ENCODE measurements around the gene OPA3. TPM values are rescaled to one million over a fixed set of nuclear protein-coding genes. Genes with fewer than 3 reads are reported as not detected.
A peak's percentile ranks its signal among the peaks of the same experiment; 100 is the strongest.

Gene OPA3
- total RNA-seq, 1 donor from 2014 or later, result 14.8 TPM

DNA sequence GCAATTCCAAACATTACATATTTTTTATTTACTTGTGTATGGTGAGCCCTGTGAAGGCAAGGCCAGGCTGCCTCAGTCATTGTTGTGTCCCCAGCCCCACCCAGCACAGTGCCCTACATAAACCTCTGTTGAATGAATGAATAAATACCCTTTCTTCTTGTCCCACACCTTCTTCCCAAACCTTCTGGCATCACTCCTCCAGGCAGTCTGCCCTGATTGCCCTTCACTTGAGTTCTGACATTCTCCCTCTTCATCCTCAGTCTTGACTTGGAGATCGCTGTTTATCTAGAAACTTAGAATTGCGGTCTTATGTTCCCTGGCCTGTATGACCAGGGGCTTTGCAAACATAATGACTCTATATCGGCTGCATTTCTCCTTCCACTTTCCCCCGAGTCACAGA, 5.2 kb upstream of the OPA3 start:
- TF ChIP-seq, protein P1, sequence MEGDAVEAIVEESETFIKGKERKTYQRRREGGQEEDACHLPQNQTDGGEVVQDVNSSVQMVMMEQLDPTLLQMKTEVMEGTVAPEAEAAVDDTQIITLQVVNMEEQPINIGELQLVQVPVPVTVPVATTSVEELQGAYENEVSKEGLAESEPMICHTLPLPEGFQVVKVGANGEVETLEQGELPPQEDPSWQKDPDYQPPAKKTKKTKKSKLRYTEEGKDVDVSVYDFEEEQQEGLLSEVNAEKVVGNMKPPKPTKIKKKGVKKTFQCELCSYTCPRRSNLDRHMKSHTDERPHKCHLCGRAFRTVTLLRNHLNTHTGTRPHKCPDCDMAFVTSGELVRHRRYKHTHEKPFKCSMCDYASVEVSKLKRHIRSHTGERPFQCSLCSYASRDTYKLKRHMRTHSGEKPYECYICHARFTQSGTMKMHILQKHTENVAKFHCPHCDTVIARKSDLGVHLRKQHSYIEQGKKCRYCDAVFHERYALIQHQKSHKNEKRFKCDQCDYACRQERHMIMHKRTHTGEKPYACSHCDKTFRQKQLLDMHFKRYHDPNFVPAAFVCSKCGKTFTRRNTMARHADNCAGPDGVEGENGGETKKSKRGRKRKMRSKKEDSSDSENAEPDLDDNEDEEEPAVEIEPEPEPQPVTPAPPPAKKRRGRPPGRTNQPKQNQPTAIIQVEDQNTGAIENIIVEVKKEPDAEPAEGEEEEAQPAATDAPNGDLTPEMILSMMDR (conservative IDR thresholded peaks at IDR 0.05), result no peak
- Mint-ChIP-seq H3K36me3 (ENCODE audit: low read depth) (no peaks in the 10 kb centered on the region), H3K9me3 (no peaks in the 10 kb centered on the region), H3K27ac (ENCODE audit: unreplicated experiment) (no peak overlapping the region), H3K27me3 (ENCODE audit: low read depth) (peaks cover 51% of the 10 kb centered on the region), H3K4me3 (peak overlapping the region; percentile 27), H3K4me1 (peaks cover 5% of the 10 kb centered on the region)
- no peak for DNase-seq (ENCODE audit: low read depth, low spot score)

DNA sequence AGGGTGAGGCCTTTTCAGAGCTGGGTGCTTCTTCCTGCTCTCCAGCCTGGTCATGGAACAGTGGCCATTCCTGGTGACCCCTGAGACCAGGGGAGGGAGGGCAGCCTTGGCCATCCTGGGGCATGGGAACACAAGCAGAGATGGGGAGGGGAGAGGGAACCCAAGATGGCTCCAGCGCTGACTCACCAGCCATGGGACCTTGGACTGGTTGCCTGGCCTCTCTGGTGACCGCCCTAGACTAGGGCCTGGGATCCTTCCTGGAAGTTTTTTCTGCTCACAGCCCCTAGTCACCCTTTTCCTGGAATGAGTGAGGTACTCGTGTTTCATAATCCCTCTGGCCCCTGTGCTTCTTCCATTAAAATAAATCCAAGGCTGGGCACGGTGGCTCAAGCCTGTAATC, 3.3 kb upstream of the OPA3 start:
- TF ChIP-seq, protein P1 (conservative IDR thresholded peaks at IDR 0.05), result no peak
- H3K9me3 Mint-ChIP-seq, result no peaks in the 10 kb centered on the region

DNA sequence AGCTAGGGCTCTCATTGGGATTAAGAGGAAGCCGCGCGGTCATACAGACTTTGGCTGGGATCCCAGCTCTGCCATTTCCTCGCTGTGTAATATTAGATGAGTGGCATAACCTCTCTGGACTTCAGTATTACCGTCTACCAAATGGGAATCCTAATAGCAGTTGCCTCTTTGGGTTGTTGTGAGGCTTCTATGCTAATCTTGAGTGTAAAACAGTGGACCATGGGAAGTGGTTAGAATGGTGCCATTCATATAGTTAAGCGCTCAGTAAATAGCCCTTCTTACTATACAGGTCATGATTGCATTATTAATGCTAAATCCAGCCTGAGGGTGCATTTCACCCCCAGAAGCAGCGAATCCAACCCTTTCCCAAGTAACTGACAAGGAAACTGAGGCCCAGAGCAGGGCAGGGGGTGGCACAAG, 566 bp upstream of the OPA3 start:
- TF ChIP-seq, protein P1 (conservative IDR thresholded peaks at IDR 0.05), result no peak
- no peak for DNase-seq (ENCODE audit: low read depth, low spot score)
- Mint-ChIP-seq H3K4me1 (peaks cover 32% of the 10 kb centered on the region), H3K9me3 (no peaks in the 10 kb centered on the region), H3K4me3 (peak overlapping the region; percentile 97), H3K27ac (ENCODE audit: unreplicated experiment) (peak overlapping the region; percentile 96), H3K27me3 (ENCODE audit: low read depth) (peaks cover 22% of the 10 kb centered on the region), H3K36me3 (ENCODE audit: low read depth) (peaks cover 3% of the 10 kb centered on the region)

More for the DNA sequence above, 3.3 kb upstream of the OPA3 start:
- DNase-seq (ENCODE audit: low read depth, low spot score), result no peak
- H3K36me3 Mint-ChIP-seq (ENCODE audit: low read depth), result no peaks in the 10 kb centered on the region
- H3K4me1 Mint-ChIP-seq, result peaks cover 15% of the 10 kb centered on the region
- H3K27me3 Mint-ChIP-seq (ENCODE audit: low read depth), result peaks cover 44% of the 10 kb centered on the region
- no peak overlapping the region for H3K4me3 Mint-ChIP-seq
- H3K27ac Mint-ChIP-seq (ENCODE audit: unreplicated experiment), result peak overlapping the region; percentile 35

DNA sequence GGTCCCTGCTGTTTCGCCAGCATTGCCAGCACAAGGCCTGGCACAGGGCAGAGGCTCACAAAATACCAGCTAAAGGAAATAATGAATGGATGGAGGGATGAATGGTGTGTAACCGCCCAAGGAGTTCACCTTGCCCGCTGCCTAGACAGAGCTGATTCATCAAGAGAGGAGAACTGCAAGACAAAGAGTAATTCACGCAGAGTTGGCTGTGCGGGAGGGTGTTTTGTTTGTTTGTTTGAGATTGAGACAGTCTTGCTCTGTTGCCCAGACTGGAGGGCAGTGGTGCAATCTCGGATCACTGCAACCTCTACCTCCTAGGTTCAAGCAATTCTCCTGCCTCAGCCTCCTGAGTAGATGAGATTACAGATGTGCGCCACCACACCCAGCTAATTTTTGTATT, 3.0 kb downstream of the OPA3 start:
- H3K27ac Mint-ChIP-seq (ENCODE audit: unreplicated experiment), result no peak overlapping the region
- H3K4me3 Mint-ChIP-seq, result peak overlapping the region; percentile 79
- H3K27me3 Mint-ChIP-seq (ENCODE audit: low read depth), result peaks cover 3% of the 10 kb centered on the region
- peaks cover 3% of the 10 kb centered on the region for H3K36me3 Mint-ChIP-seq (ENCODE audit: low read depth)
- DNase-seq (ENCODE audit: low read depth, low spot score), result no peak
- peaks cover 32% of the 10 kb centered on the region for H3K4me1 Mint-ChIP-seq
- TF ChIP-seq, protein P1 (conservative IDR thresholded peaks at IDR 0.05), result no peak
- no peaks in the 10 kb centered on the region for H3K9me3 Mint-ChIP-seq

DNA sequence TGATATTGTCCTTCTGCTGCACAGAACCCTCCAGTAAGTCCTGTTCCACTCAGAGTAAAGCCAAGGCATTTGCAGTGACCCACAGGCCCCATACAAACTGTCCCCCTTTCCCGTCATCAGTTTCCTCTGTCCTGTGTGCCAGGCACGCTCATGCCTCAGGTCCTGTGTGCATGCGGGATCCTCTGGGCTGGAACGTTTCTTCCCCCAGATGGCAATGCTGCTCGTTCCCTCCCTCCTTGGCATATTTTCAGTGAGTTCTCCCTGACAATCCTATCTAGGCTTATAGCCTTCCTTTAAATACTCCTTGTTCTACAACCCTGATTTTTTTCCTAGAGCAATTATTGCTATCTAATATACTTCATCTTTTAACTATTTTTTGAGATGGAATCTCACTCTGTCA, 5.7 kb downstream of the OPA3 start:
- no peak overlapping the region for H3K27ac Mint-ChIP-seq (ENCODE audit: unreplicated experiment)
- peaks cover 19% of the 10 kb centered on the region for H3K4me1 Mint-ChIP-seq
- TF ChIP-seq, protein P1 (conservative IDR thresholded peaks at IDR 0.05), result no peak
- no peak overlapping the region for H3K4me3 Mint-ChIP-seq
- H3K36me3 Mint-ChIP-seq (ENCODE audit: low read depth), result peaks cover 3% of the 10 kb centered on the region
- no peaks in the 10 kb centered on the region for H3K27me3 Mint-ChIP-seq (ENCODE audit: low read depth)
- H3K9me3 Mint-ChIP-seq, result no peaks in the 10 kb centered on the region
- DNase-seq (ENCODE audit: low read depth, low spot score), result no peak

All from neural crest cell (in vitro differentiated cells).